Spleen (tissue), 11 donors: ENCODE data around the gene STK10. TPM values are rescaled to one million over a fixed set of nuclear protein-coding genes. Genes with fewer than 3 reads are reported as not detected.

Source experiments
- DNase-seq: peaks from one replicate; pipeline ENCODE4 v3.0.0-alpha.2; 2020
- H3K27ac ChIP-seq, 8 donors: fragments of 200-600 bp; sonication (generic) in 7 of 8; 1 replicate in 4 of 8; 2 replicates in 4 of 8; pipeline versions ENCODE4 v1.5.0 to v1.8.0; 2016 to 2021; ENCODE audit warnings: inconsistent platforms in 4 of 8, mild to moderate bottlenecking in 4 of 8, moderate library complexity in 1 of 8
- H3K27me3 ChIP-seq, 7 donors: fragments of 200-600 bp; sonication (generic) in 6 of 7; replicated peaks in 1 of 7; 1 replicate in 4 of 7; 2 replicates in 3 of 7; pipeline versions ENCODE4 v1.5.0 to v1.8.0; 2016 to 2021; ENCODE audit warnings: inconsistent platforms in 3 of 7, mild to moderate bottlenecking in 1 of 7
- H3K36me3 ChIP-seq, 6 donors: fragments of 200-600 bp; sonication (generic) in 5 of 6; 1 replicate in 4 of 6; 2 replicates in 2 of 6; pipeline versions ENCODE4 v1.5.0 to v1.8.0; 2016 to 2021; ENCODE audit warnings: inconsistent platforms in 2 of 6
- H3K4me1 ChIP-seq, 6 donors: fragments of 200-600 bp; sonication (generic) in 5 of 6; 1 replicate in 3 of 6; 2 replicates in 3 of 6; pipeline versions ENCODE4 v1.5.0 to v1.8.0; 2016 to 2021; ENCODE audit warnings: inconsistent platforms in 3 of 6
- H3K4me3 ChIP-seq, 8 donors: fragments of 200-600 bp; sonication (generic) in 7 of 8; 1 replicate in 4 of 8; 2 replicates in 4 of 8; pipeline versions ENCODE4 v1.5.0 to v1.8.0; 2016 to 2021; ENCODE audit warnings: inconsistent platforms in 4 of 8, mild to moderate bottlenecking in 4 of 8, moderate library complexity in 2 of 8
- H3K9me3 ChIP-seq, 8 donors: fragments of 200-600 bp; sonication (generic) in 7 of 8; 1 replicate in 4 of 8; 2 replicates in 4 of 8; pipeline versions ENCODE4 v1.5.0 to v1.8.0; 2016 to 2021; ENCODE audit warnings: inconsistent platforms in 4 of 8
- CTCF ChIP-seq, 11 experiments: fragments of 200-600 bp in 7 of 11; fragments of 450-650 bp in 4 of 11; sonication (generic) in 4 of 11; IDR thresholded peaks in 8 of 11; conservative IDR thresholded peaks in 3 of 11; 1 replicate in 7 of 11; 2 replicates in 4 of 11; pipeline versions ENCODE4 v1.4.0 to v1.8.0; 2016 to 2021; ENCODE audit warnings: antibody characterized with exemption in 11 of 11, inconsistent platforms in 4 of 11, mild to moderate bottlenecking in 1 of 11
- POLR2A ChIP-seq, 3 donors: fragments of 450-650 bp; IDR thresholded peaks; one replicate each; pipeline ENCODE4 v1.5.1; 2017; ENCODE audit warnings: antibody characterized with exemption in 3 of 3, mild to moderate bottlenecking in 1 of 3
- POLR2AphosphoS5 ChIP-seq, 3 donors: sonication (generic); formaldehyde crosslinking; IDR thresholded peaks; one replicate each; pipeline ENCODE4 v1.5.1; 2017; ENCODE audit warnings: antibody characterized with exemption in 3 of 3
- WGBS, 5 donors: extraction: QIAGEN DNeasy Blood & Tissue Kit in 3 of 5; methylation state at CpG; one replicate each; pipeline versions ENCODE4 v1.1.5 to v1.1.7; 2013 to 2018; 5-methylcytosine and 5-hydroxymethylcytosine counted together
- intact Hi-C: fragments of 100-400 bp; cut with DNase I; formaldehyde crosslinking; loops from one replicate; pipeline ENCODE4 v1.15.0; 2023; ENCODE audit warnings: low total_unique reads
- polyA plus RNA-seq, 3 donors: library from polyadenylated mRNA; stranded (reverse); fragments of 200-250 nt; gene quantifications; one replicate each; pipeline ENCODE4 v1.2.1, GENCODE V29; 2013
- total RNA-seq, 7 donors: library from RNA; depleted of rRNA in 3 of 7; stranded (reverse); fragments of >200 nt in 3 of 7; fragmentation: NEBNext Ultra II Directional in 4 of 7; extraction: Animal tissue kit (Norgen Biotek cat#: 25700) in 4 of 7; gene quantifications; one replicate each; pipeline versions ENCODE4 v1.1.0 to v1.2.1, GENCODE V29; 2016 to 2021
- donor health status: healthy with polysubstance abuse.
- donor health status: DM: no; HTN: no; CAD: no; lungs with moderate emphysema.
- donor health status: DM: no; HTN: no; CAD: no.
- donor health status: Bipolar disorder and iron deficiency.
- donor health status: healthy.
- donor health status: DM: no; HTN: no; CAD: no.
- donor health status: DM: yes; HTN: yes; CAD: no.

Gene STK10
- total and polyA plus RNA-seq, 10 donors: 34.0 to 290 (median 168) TPM

- H3K27me3 ChIP-seq: no peaks in the 10 kb centered on the region
- H3K4me1 ChIP-seq: peaks cover 0 to 21% (median 6%) of the 10 kb centered on the region in 6 donors
- no peaks in the 10 kb centered on the region for H3K9me3 ChIP-seq
- TF ChIP-seq POLR2AphosphoS5 (IDR thresholded peaks at IDR 0.05) (peak in 2 of 3 donors; percentile 27 to 51), CTCF (IDR thresholded peaks at IDR 0.05 in 8 of 11, conservative IDR thresholded peaks at IDR 0.05 in 3 of 11) (no peak), POLR2A (IDR thresholded peaks at IDR 0.05) (no peak)
- intact Hi-C loops: no loop called here
- no peak for DNase-seq
- H3K4me3 ChIP-seq: no peak overlapping the region
- peaks cover 4 to 99% (median 66%) of the 10 kb centered on the region in 6 donors for H3K36me3 ChIP-seq
- 78 to 91% (median 87%) methylated on average over 14 of the region's 14 CpGs for WGBS, 5 donors
- peak overlapping the region in 3 of 8 donors; percentile 33 to 57 (median 44) for H3K27ac ChIP-seq
Measured at GRCh38 chr5:172097356-172097755, 90.7 kb downstream of the STK10 start.

- TF ChIP-seq CTCF (IDR thresholded peaks at IDR 0.05 in 8 of 11, conservative IDR thresholded peaks at IDR 0.05 in 3 of 11) (no peak), POLR2AphosphoS5 (IDR thresholded peaks at IDR 0.05) (peak; percentile 27 to 69 (median 54))
- no peaks in the 10 kb centered on the region for H3K27me3 ChIP-seq
- H3K4me1 ChIP-seq: peaks cover 0 to 18% (median 5%) of the 10 kb centered on the region in 6 donors
- no peak overlapping the region for H3K4me3 ChIP-seq
- intact Hi-C loops: no loop called here
- H3K36me3 ChIP-seq: peaks cover 5 to 99% (median 64%) of the 10 kb centered on the region in 6 donors
- no peaks in the 10 kb centered on the region for H3K9me3 ChIP-seq
- 73 to 84% (median 79%) methylated on average over 21 of the region's 21 CpGs for WGBS, 5 donors
- peak overlapping the region in 7 of 8 donors; percentile 32 to 64 (median 42) for H3K27ac ChIP-seq
- DNase-seq: no peak
Measured at GRCh38 chr5:172096207-172096940, 91.7 kb downstream of the STK10 start.

- Histone ChIP-seq H3K4me3 (no peak overlapping the region), H3K27ac (peak overlapping the region in 7 of 8 donors; percentile 32 to 64 (median 42)), H3K9me3 (no peaks in the 10 kb centered on the region), H3K27me3 (no peaks in the 10 kb centered on the region), H3K36me3 (peaks cover 5 to 99% (median 67%) of the 10 kb centered on the region in 6 donors), H3K4me1 (peaks cover 0 to 18% (median 5%) of the 10 kb centered on the region in 6 donors)
- peak in 1 of 3 donors; percentile 42 for TF ChIP-seq POLR2AphosphoS5 (IDR thresholded peaks at IDR 0.05)
- no peak for TF ChIP-seq CTCF (IDR thresholded peaks at IDR 0.05 in 8 of 11, conservative IDR thresholded peaks at IDR 0.05 in 3 of 11)
- DNase-seq: no peak
- 89 to 96% (median 90%) methylated on average over 7 to 11 of the region's 11 CpGs for WGBS, 5 donors
- intact Hi-C loops: no loop called here
Measured at GRCh38 chr5:172095368-172096206, 92.4 kb downstream of the STK10 start.

GRCh38 chr5:172093965-172094364, 94.1 kb downstream of the STK10 start:
- TF ChIP-seq POLR2A (IDR thresholded peaks at IDR 0.05) (no peak), CTCF (IDR thresholded peaks at IDR 0.05 in 8 of 11, conservative IDR thresholded peaks at IDR 0.05 in 3 of 11) (no peak), POLR2AphosphoS5 (IDR thresholded peaks at IDR 0.05) (peak in 1 of 3 donors; percentile 55)
- H3K4me1 ChIP-seq: peaks cover 0 to 18% (median 5%) of the 10 kb centered on the region in 6 donors
- no peaks in the 10 kb centered on the region for H3K9me3 ChIP-seq
- H3K4me3 ChIP-seq: no peak overlapping the region
- H3K36me3 ChIP-seq: peaks cover 5 to 100% (median 78%) of the 10 kb centered on the region in 6 donors
- H3K27ac ChIP-seq: peak overlapping the region in 1 of 8 donors; percentile 21
- WGBS, 5 donors: 87 to 100% (median 94%) methylated on average over 3 of the region's 3 CpGs
- intact Hi-C loops: no loop called here
- H3K27me3 ChIP-seq: no peaks in the 10 kb centered on the region
- DNase-seq: no peak
